Measurements from ENCODE around the gene INSC. TPM values are rescaled to one million over a fixed set of nuclear protein-coding genes. Genes with fewer than 3 reads are reported as not detected.

Gene INSC
- total and polyA plus RNA-seq, 2 experiments from 2014 or later = 0.10 TPM; not detected in 1

- Histone ChIP-seq H2AFZ (no peak overlapping the region), H3K9me2 (replicated peaks; ENCODE audit: insufficient read depth) (no peaks in the 10 kb centered on the region), H3K79me2 (no peaks in the 10 kb centered on the region), H3K36me3 (replicated peaks; ENCODE audit: insufficient read depth, low read depth) (no peaks in the 10 kb centered on the region), H3K4me1 (ENCODE audit: insufficient read depth) (no peaks in the 10 kb centered on the region), H3K9me3 (ENCODE audit: low read depth) (no peaks in the 10 kb centered on the region), H3K27ac (no peak overlapping the region), H3K4me2 (no peak overlapping the region), H3K27me3 (peaks cover 6% of the 10 kb centered on the region), H3K4me3 (no peak overlapping the region), H4K20me1 (ENCODE audit: insufficient read depth, poor library complexity, severe bottlenecking) (no peaks in the 10 kb centered on the region)
- WGBS (ENCODE audit: low lambda C conversion rate, missing lambda C conversion rate) = 68% methylated on average over 1 of the region's 1 CpG
- TF ChIP-seq CTCF (IDR thresholded peaks at IDR 0.05; ENCODE audit: poor library complexity) = no peak
- no peak for TF ChIP-seq EZH2 (IDR thresholded peaks at IDR 0.05; ENCODE audit: borderline replicate concordance)
- no peak for TF ChIP-seq EZH2phosphoT487 (IDR thresholded peaks at IDR 0.05; ENCODE audit: low read depth, severe bottlenecking, unreplicated experiment)
- no peak for DNase-seq (ENCODE audit: low spot score)
These were observed 9.1 kb downstream of the INSC start for GRCh38 chr11:15123849-15124248.

- Histone ChIP-seq H3K4me2 (no peak overlapping the region), H4K20me1 (ENCODE audit: insufficient read depth, poor library complexity, severe bottlenecking) (no peaks in the 10 kb centered on the region), H3K4me3 (no peak overlapping the region), H3K27ac (no peak overlapping the region), H3K27me3 (peaks cover 6% of the 10 kb centered on the region), H3K79me2 (no peaks in the 10 kb centered on the region), H3K36me3 (replicated peaks; ENCODE audit: insufficient read depth, low read depth) (no peaks in the 10 kb centered on the region), H2AFZ (no peak overlapping the region), H3K9me3 (ENCODE audit: low read depth) (no peaks in the 10 kb centered on the region), H3K4me1 (ENCODE audit: insufficient read depth) (no peaks in the 10 kb centered on the region), H3K9me2 (replicated peaks; ENCODE audit: insufficient read depth) (no peaks in the 10 kb centered on the region)
- no peak for DNase-seq (ENCODE audit: low spot score)
- TF ChIP-seq CTCF (IDR thresholded peaks at IDR 0.05; ENCODE audit: poor library complexity) (no peak), EZH2phosphoT487 (IDR thresholded peaks at IDR 0.05; ENCODE audit: low read depth, severe bottlenecking, unreplicated experiment) (no peak), EZH2 (IDR thresholded peaks at IDR 0.05; ENCODE audit: borderline replicate concordance) (no peak)
- WGBS (ENCODE audit: low lambda C conversion rate, missing lambda C conversion rate) = 71% methylated on average over 2 of the region's 2 CpGs
These were observed 9.8 kb downstream of the INSC start for GRCh38 chr11:15124528-15124927.

GRCh38 chr11:15127341-15127740 is 12.6 kb downstream of the INSC start:
- no peak overlapping the region for H3K27ac ChIP-seq
- H3K27me3 ChIP-seq = peaks cover 3% of the 10 kb centered on the region
- no peaks in the 10 kb centered on the region for H3K36me3 ChIP-seq (replicated peaks; ENCODE audit: insufficient read depth, low read depth)
- H4K20me1 ChIP-seq (ENCODE audit: insufficient read depth, poor library complexity, severe bottlenecking) = no peaks in the 10 kb centered on the region
- H3K4me1 ChIP-seq (ENCODE audit: insufficient read depth) = no peaks in the 10 kb centered on the region
- H3K9me2 ChIP-seq (replicated peaks; ENCODE audit: insufficient read depth) = no peaks in the 10 kb centered on the region
- no peak for DNase-seq (ENCODE audit: low spot score)
- H3K9me3 ChIP-seq (ENCODE audit: low read depth) = no peaks in the 10 kb centered on the region
- no peak overlapping the region for H3K4me2 ChIP-seq
- TF ChIP-seq CTCF (IDR thresholded peaks at IDR 0.05; ENCODE audit: poor library complexity) = no peak
- no peak for TF ChIP-seq EZH2 (IDR thresholded peaks at IDR 0.05; ENCODE audit: borderline replicate concordance)
- TF ChIP-seq EZH2phosphoT487 (IDR thresholded peaks at IDR 0.05; ENCODE audit: low read depth, severe bottlenecking, unreplicated experiment) = no peak
- WGBS (ENCODE audit: low lambda C conversion rate, missing lambda C conversion rate) = 86% methylated on average over 6 of the region's 6 CpGs
- H2AFZ ChIP-seq = no peak overlapping the region
- no peak overlapping the region for H3K4me3 ChIP-seq
- no peaks in the 10 kb centered on the region for H3K79me2 ChIP-seq

GRCh38 chr11:15128621-15129020 is 13.9 kb downstream of the INSC start:
- H3K9me3 ChIP-seq (ENCODE audit: low read depth) = no peaks in the 10 kb centered on the region
- H3K27ac ChIP-seq = no peak overlapping the region
- H3K36me3 ChIP-seq (replicated peaks; ENCODE audit: insufficient read depth, low read depth) = no peaks in the 10 kb centered on the region
- H3K9me2 ChIP-seq (replicated peaks; ENCODE audit: insufficient read depth) = no peaks in the 10 kb centered on the region
- no peak overlapping the region for H3K4me2 ChIP-seq
- H3K79me2 ChIP-seq = no peaks in the 10 kb centered on the region
- TF ChIP-seq EZH2phosphoT487 (IDR thresholded peaks at IDR 0.05; ENCODE audit: low read depth, severe bottlenecking, unreplicated experiment) = no peak
- no peak for TF ChIP-seq EZH2 (IDR thresholded peaks at IDR 0.05; ENCODE audit: borderline replicate concordance)
- no peak for TF ChIP-seq CTCF (IDR thresholded peaks at IDR 0.05; ENCODE audit: poor library complexity)
- 78% methylated on average over 2 of the region's 2 CpGs for WGBS (ENCODE audit: low lambda C conversion rate, missing lambda C conversion rate)
- H3K4me3 ChIP-seq = no peak overlapping the region
- H3K27me3 ChIP-seq = peaks cover 3% of the 10 kb centered on the region
- no peak overlapping the region for H2AFZ ChIP-seq
- no peaks in the 10 kb centered on the region for H4K20me1 ChIP-seq (ENCODE audit: insufficient read depth, poor library complexity, severe bottlenecking)
- no peaks in the 10 kb centered on the region for H3K4me1 ChIP-seq (ENCODE audit: insufficient read depth)
- no peak for DNase-seq (ENCODE audit: low spot score)
